GM19463 (cell line): ENCODE results near the gene CTBP2.

ENCODE experiments used
- ATAC-seq: cut with Tn5 transposase; IDR thresholded peaks from one replicate; pipeline ENCODE4 v1.9.1; 2021; ENCODE audit warnings: mild to moderate bottlenecking, moderate library complexity; ENCODE audit not compliant: unreplicated experiment

The CTBP2 gene

GRCh38 chr10:125049216-125049881 is 111.0 kb downstream of the CTBP2 start:
- no peak for ATAC-seq

GRCh38 chr10:125048094-125048864 is 112.1 kb downstream of the CTBP2 start:
- peak; percentile 95 for ATAC-seq

- no peak for ATAC-seq
Observed at GRCh38 chr10:125043841-125044658, 116.3 kb downstream of the CTBP2 start.

- ATAC-seq = no peak
Observed at GRCh38 chr10:125041856-125042506, 118.4 kb downstream of the CTBP2 start.

GRCh38 chr10:125039354-125039769 is 121.0 kb downstream of the CTBP2 start:
- no peak for ATAC-seq

GRCh38 chr10:125038637-125039036 is 121.7 kb downstream of the CTBP2 start:
- no peak for ATAC-seq

- no peak for ATAC-seq
Observed at GRCh38 chr10:125037145-125037877, 123.1 kb downstream of the CTBP2 start.

GRCh38 chr10:125035588-125036295 is 124.6 kb downstream of the CTBP2 start:
- no peak for ATAC-seq

GRCh38 chr10:125035136-125035535 is 125.2 kb downstream of the CTBP2 start:
- ATAC-seq = no peak

- ATAC-seq = no peak
Observed at GRCh38 chr10:125034675-125035074, 125.7 kb downstream of the CTBP2 start.

GRCh38 chr10:125033146-125033924 is 127.0 kb downstream of the CTBP2 start:
- no peak for ATAC-seq

- ATAC-seq = no peak
Observed at GRCh38 chr10:125032474-125033020, 127.8 kb downstream of the CTBP2 start.

GRCh38 chr10:125030567-125031197 is 129.7 kb downstream of the CTBP2 start:
- no peak for ATAC-seq

GRCh38 chr10:125029584-125030242 is 130.7 kb downstream of the CTBP2 start:
- ATAC-seq = no peak

- ATAC-seq = no peak
Observed at GRCh38 chr10:125027871-125028869, 132.2 kb downstream of the CTBP2 start.

GRCh38 chr10:125026974-125027735 is 133.2 kb downstream of the CTBP2 start:
- ATAC-seq = no peak
